SW 1271 (cell line): Measurements from ENCODE around the gene ARID1B.

ENCODE experiments used
- DNase-seq, 2 experiments: peaks; one replicate each; lab custom pipeline; 2025; lab: John Stamatoyannopoulos, UW

ARID1B gene

GRCh38 chr6:156825475-156825874, 48.3 kb downstream of the ARID1B start:
- no peak for DNase-seq

- DNase-seq, result no peak
Observed at GRCh38 chr6:156826290-156826955, 49.2 kb downstream of the ARID1B start.

GRCh38 chr6:156827382-156827781, 50.2 kb downstream of the ARID1B start:
- no peak for DNase-seq

- DNase-seq, result no peak
Observed at GRCh38 chr6:156828280-156828703, 51.1 kb downstream of the ARID1B start.

GRCh38 chr6:156830126-156830525, 52.9 kb downstream of the ARID1B start:
- no peak for DNase-seq

GRCh38 chr6:156832231-156832647, 55.1 kb downstream of the ARID1B start:
- DNase-seq, result peak in 1 of 2 experiments; percentile 6

GRCh38 chr6:156832669-156833068, 55.5 kb downstream of the ARID1B start:
- no peak for DNase-seq

- DNase-seq, result no peak
Observed at GRCh38 chr6:156833755-156834154, 56.6 kb downstream of the ARID1B start.

GRCh38 chr6:156839129-156839528, 62.0 kb downstream of the ARID1B start:
- no peak for DNase-seq

GRCh38 chr6:156839591-156840001, 62.4 kb downstream of the ARID1B start:
- no peak for DNase-seq

GRCh38 chr6:156840136-156840535, 63.0 kb downstream of the ARID1B start:
- no peak for DNase-seq

GRCh38 chr6:156840606-156841005, 63.4 kb downstream of the ARID1B start:
- DNase-seq, result no peak

- no peak for DNase-seq
Observed at GRCh38 chr6:156841508-156841907, 64.3 kb downstream of the ARID1B start.

- DNase-seq, result no peak
Observed at GRCh38 chr6:156842598-156843250, 65.5 kb downstream of the ARID1B start.

- DNase-seq, result no peak
Observed at GRCh38 chr6:156844089-156844488, 66.9 kb downstream of the ARID1B start.

GRCh38 chr6:156845454-156846155, 68.4 kb downstream of the ARID1B start:
- no peak for DNase-seq

- no peak for DNase-seq
Observed at GRCh38 chr6:156846845-156847599, 69.8 kb downstream of the ARID1B start.

- no peak for DNase-seq
Observed at GRCh38 chr6:156848123-156848522, 70.9 kb downstream of the ARID1B start.

GRCh38 chr6:156848533-156848932, 71.4 kb downstream of the ARID1B start:
- no peak for DNase-seq

- DNase-seq, result no peak
Observed at GRCh38 chr6:156849806-156850205, 72.6 kb downstream of the ARID1B start.

- DNase-seq, result no peak
Observed at GRCh38 chr6:156850353-156850752, 73.2 kb downstream of the ARID1B start.

- no peak for DNase-seq
Observed at GRCh38 chr6:156851454-156851921, 74.3 kb downstream of the ARID1B start.
